Measurements from ENCODE around the gene CCR3. TPM values are rescaled to one million over a fixed set of nuclear protein-coding genes. Genes with fewer than 3 reads are reported as not detected.

The CCR3 gene
- total RNA-seq, 5 donors from 2014 or later (not counting 1 experiment from before 2014, with no cell fraction given): 0.33 to 1.2 (median 0.55) TPM; not detected in 2

GRCh38 chr3:46264002-46264401 lies 21.7 kb downstream of the CCR3 start:
- 88% methylated on average over 1 of the region's 1 CpG for WGBS (ENCODE audit: insufficient coverage)
- no peaks in the 10 kb centered on the region for H3K36me3 Mint-ChIP-seq
- CTCF ChIA-PET: no interaction called here

GRCh38 chr3:46266598-46266997 lies 24.3 kb downstream of the CCR3 start:
- peaks cover 0 to 29% of the 10 kb centered on the region in 2 experiments for H3K4me1 ChIP-seq (ENCODE audit: control insufficient read depth in 1 of 2, extremely low read depth in 1 of 2, insufficient read depth in 2 of 2, low read length in 2 of 2)
- ChIA-PET POLR2A (interaction anchor here in 1 of 2 donors (0.6 kb wide), 1 partner anchor 10 kb away, joined by 6 read pairs; no protein-coding TSS in a partner anchor), CTCF (interaction anchor here in 1 of 2 donors (0.6 to 1.4 kb wide), 4 partner anchors 29 to 187 kb away, joined by 3 to 5 read pairs (median 4); no protein-coding TSS in a partner anchor)
- H3K36me3 ChIP-seq (ENCODE audit: control insufficient read depth in 2 of 2, extremely low read depth in 1 of 2, insufficient read depth in 1 of 2, low read length in 1 of 2): no peaks in the 10 kb centered on the region
- ATAC-seq (replicated peaks in 1 of 4) (no peak), DNase-seq (no peak)
- no peak overlapping the region for H3K4me3 ChIP-seq (ENCODE audit: control insufficient read depth in 1 of 2, extremely low read depth in 1 of 2, low read length in 1 of 2)
- H3K27ac ChIP-seq (ENCODE audit: low read length): no peak overlapping the region
- Mint-ChIP-seq H3K27ac (no peak overlapping the region), H3K4me1 (peaks cover 0 to 23% (median 18%) of the 10 kb centered on the region in 3 donors), H3K9me3 (no peaks in the 10 kb centered on the region), H3K4me3 (no peak overlapping the region), H3K36me3 (no peaks in the 10 kb centered on the region), H3K27me3 (peaks cover 0 to 4% of the 10 kb centered on the region in 2 donors)
- WGBS (ENCODE audit: insufficient coverage): 96% methylated on average over 3 of the region's 4 CpGs
- no peaks in the 10 kb centered on the region for H3K27me3 ChIP-seq (replicated peaks in 1 of 2; ENCODE audit: control insufficient read depth in 2 of 2, extremely low read depth in 1 of 2, insufficient read depth in 2 of 2, low read length in 1 of 2)
- H3K9me3 ChIP-seq: no peaks in the 10 kb centered on the region

More at GRCh38 chr3:46264002-46264401, 21.7 kb downstream of the CCR3 start:
- peaks cover 0 to 16% (median 8%) of the 10 kb centered on the region in 3 donors for H3K4me1 Mint-ChIP-seq
- no peak overlapping the region for H3K27ac ChIP-seq (ENCODE audit: low read length)
- no peak overlapping the region for H3K27ac Mint-ChIP-seq
- no peak for DNase-seq
- peaks cover 0 to 4% of the 10 kb centered on the region in 2 donors for H3K27me3 Mint-ChIP-seq
- no peaks in the 10 kb centered on the region for H3K9me3 ChIP-seq
- no peaks in the 10 kb centered on the region for H3K36me3 ChIP-seq (ENCODE audit: control insufficient read depth in 2 of 2, extremely low read depth in 1 of 2, insufficient read depth in 1 of 2, low read length in 1 of 2)
- POLR2A ChIA-PET: no interaction called here
- no peak overlapping the region for H3K4me3 ChIP-seq (ENCODE audit: control insufficient read depth in 1 of 2, extremely low read depth in 1 of 2, low read length in 1 of 2)
- H3K9me3 Mint-ChIP-seq: peaks cover 6 to 10% (median 7%) of the 10 kb centered on the region in 3 donors
- no peaks in the 10 kb centered on the region for H3K27me3 ChIP-seq (replicated peaks in 1 of 2; ENCODE audit: control insufficient read depth in 2 of 2, extremely low read depth in 1 of 2, insufficient read depth in 2 of 2, low read length in 1 of 2)
- H3K4me3 Mint-ChIP-seq: no peak overlapping the region
- ATAC-seq (replicated peaks in 1 of 4): no peak
- peaks cover 0 to 15% of the 10 kb centered on the region in 2 experiments for H3K4me1 ChIP-seq (ENCODE audit: control insufficient read depth in 1 of 2, extremely low read depth in 1 of 2, insufficient read depth in 2 of 2, low read length in 2 of 2)

- Histone ChIP-seq H3K4me3 (ENCODE audit: control insufficient read depth in 1 of 2, extremely low read depth in 1 of 2, low read length in 1 of 2) (no peak overlapping the region), H3K4me1 (ENCODE audit: control insufficient read depth in 1 of 2, extremely low read depth in 1 of 2, insufficient read depth in 2 of 2, low read length in 2 of 2) (peaks cover 0 to 22% of the 10 kb centered on the region in 2 experiments), H3K36me3 (ENCODE audit: control insufficient read depth in 2 of 2, extremely low read depth in 1 of 2, insufficient read depth in 1 of 2, low read length in 1 of 2) (no peaks in the 10 kb centered on the region), H3K9me3 (no peaks in the 10 kb centered on the region), H3K27ac (ENCODE audit: low read length) (peak overlapping the region; percentile 15), H3K27me3 (replicated peaks in 1 of 2; ENCODE audit: control insufficient read depth in 2 of 2, extremely low read depth in 1 of 2, insufficient read depth in 2 of 2, low read length in 1 of 2) (no peaks in the 10 kb centered on the region)
- WGBS (ENCODE audit: insufficient coverage): 13% methylated on average over 2 of the region's 2 CpGs
- ATAC-seq (replicated peaks in 1 of 4) (peak in 2 of 4 experiments; percentile 49 to 67), DNase-seq (peak in 2 of 35 experiments; percentile 9 to 36)
- H3K4me1 Mint-ChIP-seq: peaks cover 0 to 15% (median 13%) of the 10 kb centered on the region in 3 donors
- POLR2A ChIA-PET: no interaction called here
- no peak overlapping the region for H3K4me3 Mint-ChIP-seq
- peak overlapping the region in 1 of 2 donors; percentile 3 for H3K27ac Mint-ChIP-seq
- peaks cover 0 to 4% of the 10 kb centered on the region in 2 donors for H3K27me3 Mint-ChIP-seq
- CTCF ChIA-PET: interaction anchor here in 1 of 2 donors (0.6 to 1.6 kb wide), 4 partner anchors 15 to 100 kb away, joined by 3 to 9 read pairs (median 4); no protein-coding TSS in a partner anchor
- H3K36me3 Mint-ChIP-seq: no peaks in the 10 kb centered on the region
- no peaks in the 10 kb centered on the region for H3K9me3 Mint-ChIP-seq
Observed at GRCh38 chr3:46269556-46269955, 27.3 kb downstream of the CCR3 start.

GRCh38 chr3:46270474-46270873 lies 28.2 kb downstream of the CCR3 start:
- Mint-ChIP-seq H3K4me1 (peaks cover 0 to 15% (median 13%) of the 10 kb centered on the region in 3 donors), H3K36me3 (no peaks in the 10 kb centered on the region), H3K4me3 (no peak overlapping the region), H3K27me3 (peaks cover 0 to 4% of the 10 kb centered on the region in 2 donors), H3K9me3 (no peaks in the 10 kb centered on the region), H3K27ac (peak overlapping the region in 1 of 2 donors; percentile 30)
- H3K9me3 ChIP-seq: no peaks in the 10 kb centered on the region
- ChIA-PET CTCF (interaction anchor here in 1 of 2 donors (6.8 kb wide), 1 partner anchor 100 kb away, joined by 139 read pairs; the partner anchor contains the start of gene CCR5), POLR2A (no interaction called here)
- H3K4me1 ChIP-seq (ENCODE audit: control insufficient read depth in 1 of 2, extremely low read depth in 1 of 2, insufficient read depth in 2 of 2, low read length in 2 of 2): peaks cover 0 to 22% of the 10 kb centered on the region in 2 experiments
- no peaks in the 10 kb centered on the region for H3K36me3 ChIP-seq (ENCODE audit: control insufficient read depth in 2 of 2, extremely low read depth in 1 of 2, insufficient read depth in 1 of 2, low read length in 1 of 2)
- ATAC-seq (replicated peaks in 1 of 4) (no peak), DNase-seq (no peak)
- H3K27me3 ChIP-seq (replicated peaks in 1 of 2; ENCODE audit: control insufficient read depth in 2 of 2, extremely low read depth in 1 of 2, insufficient read depth in 2 of 2, low read length in 1 of 2): no peaks in the 10 kb centered on the region
- 92% methylated on average over 2 of the region's 2 CpGs for WGBS (ENCODE audit: insufficient coverage)
- H3K4me3 ChIP-seq (ENCODE audit: control insufficient read depth in 1 of 2, extremely low read depth in 1 of 2, low read length in 1 of 2): no peak overlapping the region
- peak overlapping the region; percentile 18 for H3K27ac ChIP-seq (ENCODE audit: low read length)

- H3K9me3 Mint-ChIP-seq: no peaks in the 10 kb centered on the region
- Histone ChIP-seq H3K9me3 (no peaks in the 10 kb centered on the region), H3K4me1 (ENCODE audit: control insufficient read depth in 1 of 2, extremely low read depth in 1 of 2, insufficient read depth in 2 of 2, low read length in 2 of 2) (peaks cover 0 to 22% of the 10 kb centered on the region in 2 experiments), H3K36me3 (ENCODE audit: control insufficient read depth in 2 of 2, extremely low read depth in 1 of 2, insufficient read depth in 1 of 2, low read length in 1 of 2) (no peaks in the 10 kb centered on the region), H3K27me3 (replicated peaks in 1 of 2; ENCODE audit: control insufficient read depth in 2 of 2, extremely low read depth in 1 of 2, insufficient read depth in 2 of 2, low read length in 1 of 2) (no peaks in the 10 kb centered on the region), H3K4me3 (ENCODE audit: control insufficient read depth in 1 of 2, extremely low read depth in 1 of 2, low read length in 1 of 2) (no peak overlapping the region), H3K27ac (ENCODE audit: low read length) (no peak overlapping the region)
- no peak overlapping the region for H3K27ac Mint-ChIP-seq
- ChIA-PET POLR2A (no interaction called here), CTCF (interaction anchor here in 1 of 2 donors (6.8 kb wide), 1 partner anchor 99 kb away, joined by 139 read pairs; the partner anchor contains the start of gene CCR5)
- no peaks in the 10 kb centered on the region for H3K36me3 Mint-ChIP-seq
- H3K4me1 Mint-ChIP-seq: peaks cover under 1 to 15% (median 13%) of the 10 kb centered on the region in 3 donors
- H3K27me3 Mint-ChIP-seq: peaks cover 0 to 4% of the 10 kb centered on the region in 2 donors
- no peak overlapping the region for H3K4me3 Mint-ChIP-seq
- ATAC-seq (replicated peaks in 1 of 4) (no peak), DNase-seq (no peak)
- WGBS (ENCODE audit: insufficient coverage): 100% methylated on average over 1 of the region's 4 CpGs
Observed at GRCh38 chr3:46271209-46271745, 29.0 kb downstream of the CCR3 start.

- peaks cover 0 to 26% of the 10 kb centered on the region in 2 experiments for H3K4me1 ChIP-seq (ENCODE audit: control insufficient read depth in 1 of 2, extremely low read depth in 1 of 2, insufficient read depth in 2 of 2, low read length in 2 of 2)
- H3K27me3 Mint-ChIP-seq: peaks cover 0 to 4% of the 10 kb centered on the region in 2 donors
- H3K27me3 ChIP-seq (replicated peaks in 1 of 2; ENCODE audit: control insufficient read depth in 2 of 2, extremely low read depth in 1 of 2, insufficient read depth in 2 of 2, low read length in 1 of 2): no peaks in the 10 kb centered on the region
- no peak overlapping the region for H3K27ac Mint-ChIP-seq
- 100% methylated on average over 1 of the region's 4 CpGs for WGBS (ENCODE audit: insufficient coverage)
- no peak overlapping the region for H3K4me3 ChIP-seq (ENCODE audit: control insufficient read depth in 1 of 2, extremely low read depth in 1 of 2, low read length in 1 of 2)
- H3K36me3 ChIP-seq (ENCODE audit: control insufficient read depth in 2 of 2, extremely low read depth in 1 of 2, insufficient read depth in 1 of 2, low read length in 1 of 2): no peaks in the 10 kb centered on the region
- no peak overlapping the region for H3K4me3 Mint-ChIP-seq
- no peaks in the 10 kb centered on the region for H3K9me3 Mint-ChIP-seq
- H3K4me1 Mint-ChIP-seq: peaks cover 7 to 19% (median 17%) of the 10 kb centered on the region in 3 donors
- H3K27ac ChIP-seq (ENCODE audit: low read length): no peak overlapping the region
- no peaks in the 10 kb centered on the region for H3K9me3 ChIP-seq
- ChIA-PET CTCF (interaction anchor here in 1 of 2 donors (6.8 kb wide), 1 partner anchor 98 kb away, joined by 139 read pairs; the partner anchor contains the start of gene CCR5), POLR2A (no interaction called here)
- DNase-seq (no peak), ATAC-seq (replicated peaks in 1 of 4) (no peak)
- H3K36me3 Mint-ChIP-seq: no peaks in the 10 kb centered on the region
Observed at GRCh38 chr3:46272028-46272451, 29.8 kb downstream of the CCR3 start.
